H1 (cell line): ENCODE measurements around the gene CUEDC1. TPM values are rescaled to one million over a fixed set of nuclear protein-coding genes. Genes with fewer than 3 reads are reported as not detected.

ENCODE experiments used
- CTCF ChIA-PET: fragments of 300-600 bp; sonication (Branson Sonifier 250); formaldehyde crosslinking; loops from one replicate; lab custom pipeline; 2021; ENCODE audit not compliant: partially characterized antibody; lab: Charles Lee
- POLR2A ChIA-PET: fragments of 300-600 bp; sonication (Branson Sonifier 250); formaldehyde crosslinking; loops from one replicate; lab custom pipeline; 2021; ENCODE audit warnings: inconsistent platforms; ENCODE audit not compliant: partially characterized antibody; lab: Charles Lee
- DNase-seq, 2 experiments: peaks; one replicate each; pipeline versions ENCODE4 v3.0.0 to v3.0.0-alpha.2; 2010 to 2022; ENCODE audit warnings: low spot score in 2 of 2, low read depth in 1 of 2, mixed read lengths in 1 of 2
- FAIRE-seq: peaks from 2 replicates; lab custom pipeline; 2011; peaks lifted over from hg19 to GRCh38; lab: Jason Lieb, UNC
- H2AFZ ChIP-seq: 2 replicates; pipeline ENCODE4 v1.8.1; 2012; ENCODE audit warnings: low read length, inconsistent platforms
- H2AK5ac ChIP-seq: 2 replicates; pipeline ENCODE4 v1.6.1; 2013; ENCODE audit warnings: low read depth, low read length
- H2BK120ac ChIP-seq: replicated peaks from 2 replicates; pipeline ENCODE3; 2013; ENCODE audit warnings: low read depth, low read length, inconsistent platforms
- H2BK12ac ChIP-seq: 2 replicates; pipeline ENCODE4 v1.6.1; 2013; ENCODE audit warnings: low read depth, low read length
- H2BK15ac ChIP-seq: 2 replicates; pipeline ENCODE4 v1.6.1; 2013; ENCODE audit warnings: low read length
- H2BK20ac ChIP-seq: 2 replicates; pipeline ENCODE4 v1.6.1; 2013; ENCODE audit warnings: low read length
- H2BK5ac ChIP-seq: 2 replicates; pipeline ENCODE4 v1.6.1; 2013; ENCODE audit warnings: low read depth, low read length
- H3K14ac ChIP-seq: 2 replicates; pipeline ENCODE4 v1.6.1; 2013; ENCODE audit warnings: inconsistent platforms; ENCODE audit not compliant: insufficient read length
- H3K18ac ChIP-seq: 2 replicates; pipeline ENCODE4 v1.6.1; 2013; ENCODE audit warnings: low read length; ENCODE audit errors: extremely low read depth
- H3K23ac ChIP-seq: 2 replicates; pipeline ENCODE4 v1.6.1; 2013; ENCODE audit warnings: inconsistent platforms; ENCODE audit not compliant: insufficient read length
- H3K23me2 ChIP-seq: 2 replicates; pipeline ENCODE4 v1.6.1; 2013; ENCODE audit warnings: low read depth, low read length
- H3K27ac ChIP-seq: 2 replicates; pipeline ENCODE4 v1.6.1; 2011; ENCODE audit warnings: low read depth, low read length, inconsistent platforms
- H3K27me3 ChIP-seq, 4 experiments: replicated peaks in 1 of 4; 1 replicate in 1 of 4; 2 replicates in 3 of 4; pipeline versions ENCODE4 v1.6.1 to v1.8.1; 2011 to 2013; ENCODE audit warnings: low read length in 3 of 4, mild to moderate bottlenecking in 3 of 4, inconsistent platforms in 2 of 4, mixed read lengths in 2 of 4, moderate library complexity in 1 of 4; ENCODE audit not compliant: control insufficient read depth in 3 of 4, insufficient read depth in 3 of 4; ENCODE audit errors: extremely low read depth in 1 of 4
- H3K36me3 ChIP-seq, 4 experiments: 2 replicates each; pipeline versions ENCODE4 v1.6.1 to v1.8.1; 2011 to 2013; ENCODE audit warnings: mild to moderate bottlenecking in 4 of 4, low read length in 3 of 4, moderate library complexity in 2 of 4, control low read depth in 1 of 4, inconsistent platforms in 1 of 4; ENCODE audit not compliant: insufficient read depth in 4 of 4, control insufficient read depth in 2 of 4
- H3K4ac ChIP-seq: replicated peaks from 2 replicates; pipeline ENCODE3; 2013; ENCODE audit warnings: low read length, low read depth, mixed read lengths, inconsistent platforms; ENCODE audit not compliant: insufficient read length
- H3K4me1 ChIP-seq, 4 experiments: replicated peaks in 1 of 4; 1 replicate in 1 of 4; 2 replicates in 3 of 4; pipeline versions ENCODE4 v1.6.1 to v1.8.1; 2011 to 2013; ENCODE audit warnings: low read length in 3 of 4, inconsistent platforms in 2 of 4, mixed read lengths in 1 of 4; ENCODE audit not compliant: insufficient read depth in 4 of 4, control insufficient read depth in 3 of 4
- H3K4me2 ChIP-seq, 2 experiments: 2 replicates each; pipeline versions ENCODE4 v1.6.1 to v1.8.1; 2011 to 2013; ENCODE audit warnings: low read depth in 2 of 2, low read length in 2 of 2, control low read depth in 1 of 2, inconsistent platforms in 1 of 2, mild to moderate bottlenecking in 1 of 2; ENCODE audit not compliant: insufficient read depth in 1 of 2
- H3K4me3 ChIP-seq, 4 experiments: fragments of 200-600, 300-600 bp in 1 of 4; sonication (generic), shearing (Covaris generic), sonication (Bioruptor Twin) in 1 of 4; 2 replicates each; pipeline versions ENCODE4 v1.5.1 to v1.8.1; 2011 to 2016; ENCODE audit warnings: low read length in 4 of 4, low read depth in 3 of 4, control low read depth in 2 of 4, inconsistent platforms in 2 of 4, mild to moderate bottlenecking in 2 of 4, mixed read lengths in 1 of 4, moderate library complexity in 1 of 4; ENCODE audit not compliant: insufficient read depth in 2 of 4; ENCODE audit errors: extremely low read depth in 1 of 4
- H3K56ac ChIP-seq: replicated peaks from 2 replicates; pipeline ENCODE3; 2013; ENCODE audit warnings: low read depth, mild to moderate bottlenecking, mixed read lengths, low read length, inconsistent platforms; ENCODE audit not compliant: insufficient read length
- H3K79me1 ChIP-seq: 2 replicates; pipeline ENCODE4 v1.6.1; 2013; ENCODE audit warnings: low read depth, low read length, control low read depth
- H3K79me2 ChIP-seq, 2 experiments: 2 replicates each; pipeline versions ENCODE4 v1.6.1 to v1.8.1; 2012 to 2013; ENCODE audit warnings: low read length in 2 of 2, mild to moderate bottlenecking in 2 of 2, inconsistent platforms in 1 of 2; ENCODE audit not compliant: insufficient read depth in 2 of 2, control insufficient read depth in 1 of 2
- H3K9ac ChIP-seq, 4 experiments: replicated peaks in 1 of 4; 1 replicate in 1 of 4; 2 replicates in 3 of 4; pipeline versions ENCODE4 v1.6.1 to v1.8.1; 2011 to 2013; ENCODE audit warnings: low read depth in 3 of 4, low read length in 3 of 4, control low read depth in 2 of 4, mild to moderate bottlenecking in 2 of 4, moderate library complexity in 2 of 4, inconsistent platforms in 1 of 4; ENCODE audit errors: extremely low read depth in 1 of 4
- H3K9me3 ChIP-seq, 2 experiments: 2 replicates each; pipeline versions ENCODE4 v1.6.1 to v1.8.1; 2012 to 2013; ENCODE audit warnings: mild to moderate bottlenecking in 2 of 2, moderate library complexity in 2 of 2, control low read depth in 1 of 2, inconsistent platforms in 1 of 2, low read depth in 1 of 2, low read length in 1 of 2, mixed read lengths in 1 of 2; ENCODE audit not compliant: insufficient read depth in 2 of 2
- H4K20me1 ChIP-seq, 2 experiments: replicated peaks in 1 of 2; 2 replicates each; pipeline versions ENCODE3 to v1.8.1; 2011 to 2013; ENCODE audit warnings: inconsistent platforms in 2 of 2, low read length in 2 of 2, mild to moderate bottlenecking in 1 of 2; ENCODE audit not compliant: insufficient read depth in 2 of 2, control insufficient read depth in 1 of 2
- H4K5ac ChIP-seq: 2 replicates; pipeline ENCODE4 v1.6.1; 2013; ENCODE audit warnings: low read length, low read depth, mixed read lengths, inconsistent platforms; ENCODE audit not compliant: insufficient read length
- H4K8ac ChIP-seq: 2 replicates; pipeline ENCODE4 v1.8.0; 2013; ENCODE audit warnings: mild to moderate bottlenecking, moderate library complexity, low read length, inconsistent platforms; ENCODE audit not compliant: insufficient read depth; ENCODE audit errors: extremely low read depth
- H4K91ac ChIP-seq: replicated peaks from 2 replicates; pipeline ENCODE3; 2013; ENCODE audit warnings: low read length, mixed read lengths, inconsistent platforms; ENCODE audit not compliant: insufficient read length
- CTBP2 ChIP-seq: IDR thresholded peaks from 2 replicates; pipeline ENCODE4 v1.7.0; 2011; ENCODE audit warnings: borderline replicate concordance, mild to moderate bottlenecking, moderate library complexity, mixed read lengths, low read length; ENCODE audit not compliant: insufficient read depth, insufficient read length
- EGR1 ChIP-seq: IDR thresholded peaks from 2 replicates; pipeline ENCODE4 v1.6.1; 2011; ENCODE audit warnings: low read depth, low read length, borderline replicate concordance
- HDAC2 ChIP-seq, 2 experiments: fragments of 300-600 bp in 1 of 2; sonication (generic) in 1 of 2; IDR thresholded peaks; 2 replicates each; pipeline ENCODE4 v1.6.1; 2011 to 2012; ENCODE audit warnings: low read depth in 2 of 2, low read length in 2 of 2, mild to moderate bottlenecking in 2 of 2, moderate library complexity in 2 of 2, borderline replicate concordance in 1 of 2, inconsistent platforms in 1 of 2
- POLR2AphosphoS5 ChIP-seq: IDR thresholded peaks from 2 replicates; pipeline ENCODE4 v1.6.1; 2011; ENCODE audit warnings: low read depth, low read length
- RAD21 ChIP-seq, 2 experiments: IDR thresholded peaks in 1 of 2; conservative IDR thresholded peaks in 1 of 2; 2 replicates each; pipeline ENCODE4 v1.6.1; 2011; ENCODE audit warnings: low read depth in 2 of 2, low read length in 2 of 2, improper control_type of control experiment in 1 of 2, inconsistent platforms in 1 of 2, mild to moderate bottlenecking in 1 of 2, moderate library complexity in 1 of 2
- SIX5 ChIP-seq: IDR thresholded peaks from 2 replicates; pipeline ENCODE4 v1.6.1; 2011; ENCODE audit warnings: mild to moderate bottlenecking, low read depth, low read length
- SP4 ChIP-seq: IDR thresholded peaks from 2 replicates; pipeline ENCODE4 v1.6.1; 2012; ENCODE audit warnings: low read length, inconsistent platforms
- WGBS, 2 experiments: shearing (Covaris generic) in 1 of 2; methylation state at CpG; one replicate each; pipeline versions ENCODE4 v1.1.6 to v1.1.7; 2013 to 2015; ENCODE audit warnings: low lambda C conversion rate in 2 of 2, mixed read lengths in 2 of 2, inconsistent platforms in 1 of 2, low coverage in 1 of 2, missing lambda C conversion rate in 1 of 2; ENCODE audit not compliant: insufficient replicate concordance in 2 of 2, insufficient coverage in 1 of 2, insufficient read length in 1 of 2; ENCODE audit errors: extremely low coverage in 1 of 2, missing lambda C conversion rate in 1 of 2; 5-methylcytosine and 5-hydroxymethylcytosine counted together
- polyA plus RNA-seq, 7 experiments: library from polyadenylated mRNA; depleted of rRNA in 3 of 7; stranded (reverse) in 5 of 7; unstranded in 2 of 7; fragments of >200 nt in 5 of 7; fragments of 200-250 nt in 2 of 7; gene quantifications; 1 replicate in 5 of 7; 2 replicates in 1 of 7; 4 replicates in 1 of 7; pipeline versions ENCODE4 v1.2.1 to v1.2.3, GENCODE V29; 2011 to 2013; ENCODE audit warnings: missing spikeins in 2 of 7, mixed read lengths in 2 of 7
- total RNA-seq: library from RNA; stranded (reverse); fragmentation: NEBNext Ultra II Directional; extraction: Animal tissue kit (Norgen Biotek cat#: 25700); gene quantifications from 2 replicates; pipeline ENCODE4 v1.2.1, GENCODE V29; 2021
- TF ChIP-seq, protein P1 (sequence below): IDR thresholded peaks from 2 replicates; pipeline ENCODE4 v1.6.1; 2012; ENCODE audit warnings: inconsistent platforms
- TF ChIP-seq, protein P2 (sequence below): IDR thresholded peaks from 2 replicates; pipeline ENCODE4 v1.6.1; 2012; ENCODE audit warnings: inconsistent platforms

Gene CUEDC1
- total and polyA plus RNA-seq, 2 of the 8 experiments (the other 6 are each of a cell fraction or from before 2014, with no cell fraction given), result 4.0 to 10.7 TPM

- Histone ChIP-seq H4K20me1 (no peaks in the 10 kb centered on the region), H3K23me2 (no peaks in the 10 kb centered on the region), H2BK5ac (0 out of 2 replicates have a peak overlapping the region, but pooled peaks have one; percentile 39), H4K8ac (no peak overlapping the region), H3K23ac (no peak overlapping the region), H3K36me3 (no peaks in the 10 kb centered on the region), H4K5ac (no peak overlapping the region), H3K27ac (no peak overlapping the region), H3K4me3 (no peak overlapping the region), H3K14ac (no peak overlapping the region), H3K9ac (no peak overlapping the region), H3K4me1 (peaks cover 2 to 9% (median 6%) of the 10 kb centered on the region in 4 experiments), H2AK5ac (no peak overlapping the region), H3K4me2 (no peak overlapping the region), H3K79me1 (no peaks in the 10 kb centered on the region), H2BK12ac (no peak overlapping the region), H3K18ac (no peak overlapping the region), H2BK20ac (no peak overlapping the region), H2AFZ (no peak overlapping the region), H3K27me3 (no peaks in the 10 kb centered on the region; a peak in 1 of 7 replicates), H3K4ac (no peak overlapping the region), H3K9me3 (no peaks in the 10 kb centered on the region), H3K79me2 (no peaks in the 10 kb centered on the region), H3K56ac (no peak overlapping the region), H2BK120ac (no peak overlapping the region), H4K91ac (no peak overlapping the region), H2BK15ac (no peak overlapping the region)
- POLR2A ChIA-PET, result interaction anchor here (1.0 to 1.1 kb wide), 2 partner anchors 9 to 61 kb away, joined by 3 read pairs; no protein-coding TSS in a partner anchor
- no peak for TF ChIP-seq RAD21 (IDR thresholded peaks at IDR 0.05 in 1 of 2, conservative IDR thresholded peaks at IDR 0.05 in 1 of 2; ENCODE audit: low read depth in 2 of 2, low read length in 2 of 2)
- TF ChIP-seq CTBP2, result no peak
- TF ChIP-seq POLR2AphosphoS5, result no peak
- no peak for TF ChIP-seq EGR1
- TF ChIP-seq, protein P1, sequence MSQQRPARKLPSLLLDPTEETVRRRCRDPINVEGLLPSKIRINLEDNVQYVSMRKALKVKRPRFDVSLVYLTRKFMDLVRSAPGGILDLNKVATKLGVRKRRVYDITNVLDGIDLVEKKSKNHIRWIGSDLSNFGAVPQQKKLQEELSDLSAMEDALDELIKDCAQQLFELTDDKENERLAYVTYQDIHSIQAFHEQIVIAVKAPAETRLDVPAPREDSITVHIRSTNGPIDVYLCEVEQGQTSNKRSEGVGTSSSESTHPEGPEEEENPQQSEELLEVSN, result no peak
- TF ChIP-seq, protein P2, sequence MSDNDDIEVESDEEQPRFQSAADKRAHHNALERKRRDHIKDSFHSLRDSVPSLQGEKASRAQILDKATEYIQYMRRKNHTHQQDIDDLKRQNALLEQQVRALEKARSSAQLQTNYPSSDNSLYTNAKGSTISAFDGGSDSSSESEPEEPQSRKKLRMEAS, result no peak
- TF ChIP-seq SIX5, result no peak
- no peak for TF ChIP-seq HDAC2 (IDR thresholded peaks at IDR 0.05; ENCODE audit: borderline replicate concordance in 1 of 2, low read depth in 2 of 2, low read length in 2 of 2)
- TF ChIP-seq SP4, result no peak
- DNase-seq (no peak), FAIRE-seq (no peak)
- 82% methylated on average over 5 of the region's 5 CpGs; no CpG with 5 or more reads in 1 of the 2 experiments for WGBS, 2 experiments
- CTCF ChIA-PET, result interaction anchor here (0.8 to 1.9 kb wide), 10 partner anchors 12 to 94 kb away, joined by 3 to 5 read pairs (median 4); no protein-coding TSS in a partner anchor
These were observed 31.9 kb downstream of the CUEDC1 start for GRCh38 chr17:57923182-57923872.
